Skin of body (tissue), 3 donors: ENCODE measurements around the gene ARF6. TPM values are rescaled to one million over a fixed set of nuclear protein-coding genes. Genes with fewer than 3 reads are reported as not detected.

Experiments
- DNase-seq: peaks from one replicate; lab custom pipeline; 2025; lab: John Stamatoyannopoulos, UW
- small RNA-seq: library from RNA; depleted of rRNA; stranded (forward); fragments of <200 nt; gene quantifications from one replicate; pipeline ENCODE3, GENCODE V24; 2014; ENCODE audit warnings: low replicate concordance
- total RNA-seq: library from RNA; depleted of rRNA; stranded (reverse); fragments of >200 nt; gene quantifications from one replicate; pipeline ENCODE4 v1.2.3, GENCODE V29; 2014

ARF6 gene
- total RNA-seq, 1 donor from 2014 or later: 73.4 TPM

- no peak for DNase-seq
Measured at GRCh38 chr14:49939884-49940510, 47.1 kb downstream of the ARF6 start.

- DNase-seq: peak; percentile 24
Measured at GRCh38 chr14:49940808-49941421, 48.0 kb downstream of the ARF6 start.

GRCh38 chr14:49942090-49942489 is 49.2 kb downstream of the ARF6 start:
- no peak for DNase-seq

GRCh38 chr14:49944501-49944900 is 51.6 kb downstream of the ARF6 start:
- DNase-seq: no peak

- no peak for DNase-seq
Measured at GRCh38 chr14:49945448-49946319, 52.8 kb downstream of the ARF6 start.

Small RNAs within 50 kb of the gene (small RNA-seq; reads per million reads assigned to genes)
- not detected for gene RF00017
- 16.9 reads per million, percentile 93 among the genes with 10 or more reads in this experiment for gene RN7SL2
- 0.45 reads per million, percentile 56 among the genes with 10 or more reads in this experiment for gene RN7SL3
- gene RNU6-189P: not detected

Other genes starting within 250 kb of the ARF6 start
- gene POLE2, start 204.9 kb upstream of the ARF6 start, total RNA-seq: 13.4 TPM
- 10.1 TPM for gene KLHDC1, start 200.0 kb upstream of the ARF6 start, total RNA-seq
- 85.1 TPM for gene KLHDC2, start 124.9 kb upstream of the ARF6 start, total RNA-seq
- gene NEMF, start 40.3 kb upstream of the ARF6 start, total RNA-seq: 115 TPM
- gene VCPKMT, start 223.5 kb downstream of the ARF6 start, total RNA-seq: 8.7 TPM